Measurements from ENCODE around the gene RSPO3. TPM values are rescaled to one million over a fixed set of nuclear protein-coding genes. Genes with fewer than 3 reads are reported as not detected.

The RSPO3 gene
- total RNA-seq, 1 experiment from 2014 or later = not detected

- POLR2A ChIA-PET (ENCODE audit: unreplicated experiment) = no interaction called here
- intact Hi-C loops (cut with micrococcal nuclease; ENCODE audit: unreplicated experiment) = no loop called here
- Histone ChIP-seq H3F3A (ENCODE audit: insufficient read depth, low read depth) (no peaks in the 10 kb centered on the region), H3K4me2 (no peak overlapping the region), H3K4me3 (no peak overlapping the region), H3K79me2 (ENCODE audit: low read depth) (no peaks in the 10 kb centered on the region), H3K27ac (no peak overlapping the region), H4K20me1 (ENCODE audit: insufficient read depth) (no peaks in the 10 kb centered on the region), H3K4me1 (replicated peaks; ENCODE audit: insufficient read depth) (no peaks in the 10 kb centered on the region), H3K36me3 (ENCODE audit: low read depth) (no peaks in the 10 kb centered on the region), H2AFZ (peak overlapping the region; percentile 11; the same call in 1 of the 2 replicates), H3K9me3 (ENCODE audit: insufficient read depth, low read depth) (no peaks in the 10 kb centered on the region), H3K27me3 (ENCODE audit: insufficient read depth, low read depth) (no peaks in the 10 kb centered on the region), H3K9me2 (ENCODE audit: insufficient read depth) (peaks cover 8% of the 10 kb centered on the region; the same call in 1 of the 2 replicates)
- CTCF ChIA-PET = no interaction called here
- TF ChIP-seq CTCF (conservative IDR thresholded peaks at IDR 0.05) (no peak), EZH2 (IDR thresholded peaks at IDR 0.05; ENCODE audit: low read depth) (no peak)
- BruUV-seq (replicated peaks) = no TSS peak
- no peak for DNase-seq
Observed at GRCh38 chr6:127205036-127205435, 86.6 kb downstream of the RSPO3 start.

GRCh38 chr6:127206531-127207095 lies 88.1 kb downstream of the RSPO3 start:
- Histone ChIP-seq H3K4me2 (no peak overlapping the region), H2AFZ (no peak overlapping the region), H3K9me2 (ENCODE audit: insufficient read depth) (peaks cover 8% of the 10 kb centered on the region; the same call in 1 of the 2 replicates), H3K36me3 (ENCODE audit: low read depth) (no peaks in the 10 kb centered on the region), H3K79me2 (ENCODE audit: low read depth) (no peaks in the 10 kb centered on the region), H3F3A (ENCODE audit: insufficient read depth, low read depth) (no peaks in the 10 kb centered on the region), H3K4me3 (no peak overlapping the region), H3K4me1 (replicated peaks; ENCODE audit: insufficient read depth) (no peaks in the 10 kb centered on the region), H3K9me3 (ENCODE audit: insufficient read depth, low read depth) (no peaks in the 10 kb centered on the region), H3K27me3 (ENCODE audit: insufficient read depth, low read depth) (no peaks in the 10 kb centered on the region), H3K27ac (no peak overlapping the region), H4K20me1 (ENCODE audit: insufficient read depth) (no peaks in the 10 kb centered on the region)
- ChIA-PET POLR2A (ENCODE audit: unreplicated experiment) (no interaction called here), CTCF (no interaction called here)
- DNase-seq = no peak
- no peak for TF ChIP-seq EZH2 (IDR thresholded peaks at IDR 0.05; ENCODE audit: low read depth)
- no peak for TF ChIP-seq CTCF (conservative IDR thresholded peaks at IDR 0.05)
- BruUV-seq (replicated peaks) = no TSS peak
- intact Hi-C loops (cut with micrococcal nuclease; ENCODE audit: unreplicated experiment) = no loop called here

GRCh38 chr6:127207591-127208120 lies 89.2 kb downstream of the RSPO3 start:
- CTCF ChIA-PET = no interaction called here
- BruUV-seq (replicated peaks) = no TSS peak
- H3K27me3 ChIP-seq (ENCODE audit: insufficient read depth, low read depth) = no peaks in the 10 kb centered on the region
- no peaks in the 10 kb centered on the region for H3K9me3 ChIP-seq (ENCODE audit: insufficient read depth, low read depth)
- H3K4me1 ChIP-seq (replicated peaks; ENCODE audit: insufficient read depth) = no peaks in the 10 kb centered on the region
- H3K79me2 ChIP-seq (ENCODE audit: low read depth) = no peaks in the 10 kb centered on the region
- H3K4me3 ChIP-seq = no peak overlapping the region
- intact Hi-C loops (cut with micrococcal nuclease; ENCODE audit: unreplicated experiment) = no loop called here
- peaks cover 8% of the 10 kb centered on the region; the same call in 1 of the 2 replicates for H3K9me2 ChIP-seq (ENCODE audit: insufficient read depth)
- no peak overlapping the region for H3K4me2 ChIP-seq
- H2AFZ ChIP-seq = no peak overlapping the region
- no peak for TF ChIP-seq EZH2 (IDR thresholded peaks at IDR 0.05; ENCODE audit: low read depth)
- no peak for TF ChIP-seq CTCF (conservative IDR thresholded peaks at IDR 0.05)
- H4K20me1 ChIP-seq (ENCODE audit: insufficient read depth) = no peaks in the 10 kb centered on the region
- POLR2A ChIA-PET (ENCODE audit: unreplicated experiment) = no interaction called here
- H3K36me3 ChIP-seq (ENCODE audit: low read depth) = no peaks in the 10 kb centered on the region
- H3K27ac ChIP-seq = no peak overlapping the region
- no peaks in the 10 kb centered on the region for H3F3A ChIP-seq (ENCODE audit: insufficient read depth, low read depth)
- no peak for DNase-seq
